Ovary (tissue), 3 donors: ENCODE results near the gene CCDC17.

ENCODE experiments used
- CTCF ChIP-seq, 3 donors: fragments of 450-650 bp in 2 of 3; fragments of 200-600 bp in 1 of 3; IDR thresholded peaks; one replicate each; pipeline versions ENCODE4 v1.5.1 to v1.8.0; 2016 to 2022; ENCODE audit warnings: antibody characterized with exemption in 3 of 3, mild to moderate bottlenecking in 1 of 3
- EP300 ChIP-seq: sonication (generic); formaldehyde crosslinking; IDR thresholded peaks from one replicate; pipeline ENCODE4 v1.6.1; 2017; ENCODE audit warnings: antibody characterized with exemption
- POLR2A ChIP-seq: fragments of 450-650 bp; IDR thresholded peaks from one replicate; pipeline ENCODE4 v1.6.1; 2017; ENCODE audit warnings: antibody characterized with exemption, mild to moderate bottlenecking, moderate library complexity
- donor health status: DM: no; HTN: no; CAD: no.

GRCh38 chr1:45612941-45613579 lies 10.8 kb downstream of the CCDC17 start:
- TF ChIP-seq EP300 (no peak), CTCF (IDR thresholded peaks at IDR 0.05) (no peak), POLR2A (no peak)
